SK-N-SH (cell line): ENCODE data around the gene PPP4R2. TPM values are rescaled to one million over a fixed set of nuclear protein-coding genes. Genes with fewer than 3 reads are reported as not detected.

Experiments
- CTCF ChIA-PET: fragments of 300-600, 350-600 bp; formaldehyde crosslinking; extraction: SDS; loops from one replicate; lab custom pipeline; 2021; lab: Yijun Ruan, JAX
- POLR2A ChIA-PET: fragments of 350-600 bp; sonication (Branson Sonifier 250); formaldehyde crosslinking; extraction: SDS; loops from one replicate; lab custom pipeline; 2020; ENCODE audit warnings: antibody characterized with exemption, inconsistent platforms; lab: Yijun Ruan, JAX
- DNase-seq: peaks from one replicate; pipeline ENCODE4 v3.0.0; 2012
- H2AFZ ChIP-seq: fragments of 200-600 bp; sonication (generic); 2 replicates; pipeline ENCODE4 v1.8.1; 2016; ENCODE audit warnings: antibody characterized with exemption, mild to moderate bottlenecking, low read depth
- H3F3A ChIP-seq: fragments of 200-600 bp; sonication (generic); replicated peaks from 2 replicates; pipeline ENCODE3; 2016; ENCODE audit warnings: antibody characterized with exemption, mild to moderate bottlenecking; ENCODE audit not compliant: insufficient read depth
- H3K27ac ChIP-seq, 2 experiments: fragments of 200-500 bp in 1 of 2; fragments of 200-600 bp in 1 of 2; sonication (Bioruptor generic) in 1 of 2; sonication (generic), shearing (Covaris generic) in 1 of 2; 2 replicates each; pipeline versions ENCODE4 v1.5.1 to v1.6.1; 2014 to 2016; ENCODE audit warnings: low read depth in 2 of 2, inconsistent platforms in 1 of 2, low read length in 1 of 2, mild to moderate bottlenecking in 1 of 2, mixed read lengths in 1 of 2
- H3K27me3 ChIP-seq: fragments of 200-600 bp; sonication (generic), shearing (Covaris generic); 2 replicates; pipeline ENCODE4 v1.6.1; 2016; ENCODE audit warnings: mixed run types; ENCODE audit not compliant: insufficient read depth
- H3K36me3 ChIP-seq, 2 experiments: fragments of 200-500 bp in 1 of 2; fragments of 200-600 bp in 1 of 2; sonication (Bioruptor generic) in 1 of 2; sonication (generic) in 1 of 2; replicated peaks in 1 of 2; 2 replicates each; pipeline versions ENCODE3 to v1.5.1; 2014 to 2016; ENCODE audit warnings: low read length in 1 of 2, mild to moderate bottlenecking in 1 of 2; ENCODE audit not compliant: insufficient read depth in 2 of 2, control insufficient read depth in 1 of 2
- H3K4me1 ChIP-seq, 2 experiments: fragments of 200-500 bp in 1 of 2; fragments of 200-600 bp in 1 of 2; sonication (Bioruptor generic) in 1 of 2; sonication (generic), shearing (Covaris generic) in 1 of 2; 2 replicates each; pipeline versions ENCODE4 v1.5.1 to v1.6.1; 2014 to 2016; ENCODE audit warnings: low read depth in 1 of 2, low read length in 1 of 2, mixed run types in 1 of 2; ENCODE audit not compliant: insufficient read depth in 2 of 2, control insufficient read depth in 1 of 2
- H3K4me2 ChIP-seq: fragments of 200-600 bp; sonication (generic), shearing (Covaris generic); 2 replicates; pipeline ENCODE4 v1.6.1; 2017; ENCODE audit warnings: mixed run types
- H3K4me3 ChIP-seq, 2 experiments: fragments of 200-500 bp in 1 of 2; fragments of 200-600 bp in 1 of 2; sonication (Bioruptor generic) in 1 of 2; sonication (generic), shearing (Covaris generic) in 1 of 2; 2 replicates each; pipeline versions ENCODE4 v1.5.1 to v1.8.1; 2014 to 2016; ENCODE audit warnings: low read depth in 2 of 2, inconsistent platforms in 1 of 2, low read length in 1 of 2, mild to moderate bottlenecking in 1 of 2, mixed read lengths in 1 of 2, moderate library complexity in 1 of 2
- H3K79me2 ChIP-seq: fragments of 200-600 bp; sonication (generic); 2 replicates; pipeline ENCODE4 v1.8.1; 2017; ENCODE audit warnings: mild to moderate bottlenecking; ENCODE audit not compliant: insufficient read depth
- H3K9ac ChIP-seq: fragments of 200-600 bp; sonication (generic); 2 replicates; pipeline ENCODE4 v1.6.1; 2017; ENCODE audit warnings: mixed run types
- H3K9me2 ChIP-seq: fragments of 200-600 bp; sonication (generic); 2 replicates; pipeline ENCODE4 v1.6.1; 2017; ENCODE audit warnings: mixed run types
- H3K9me3 ChIP-seq: fragments of 200-600 bp; sonication (generic); 2 replicates; pipeline ENCODE4 v1.6.1; 2017; ENCODE audit warnings: mixed run types, mild to moderate bottlenecking, moderate library complexity
- H4K20me1 ChIP-seq: fragments of 200-600 bp; sonication (generic); 2 replicates; pipeline ENCODE4 v1.6.1; 2017; ENCODE audit warnings: mild to moderate bottlenecking, mixed run types; ENCODE audit not compliant: insufficient read depth
- CTCF ChIP-seq: fragments of 200-600 bp; sonication (generic); IDR thresholded peaks from 2 replicates; pipeline ENCODE4 v1.6.1; 2017; ENCODE audit warnings: antibody characterized with exemption, mild to moderate bottlenecking, moderate library complexity
- EZH2phosphoT487 ChIP-seq: fragments of 200-600 bp; sonication (generic); IDR thresholded peaks from 2 replicates; pipeline ENCODE4 v1.6.1; 2017; ENCODE audit warnings: low read depth, mixed run types, mild to moderate bottlenecking, antibody characterized with exemption, moderate library complexity, borderline replicate concordance
- FOXM1 ChIP-seq: IDR thresholded peaks from 2 replicates; pipeline ENCODE4 v1.4.0; 2012; ENCODE audit warnings: low read depth, mild to moderate bottlenecking
- GABPA ChIP-seq: IDR thresholded peaks from 2 replicates; pipeline ENCODE4 v1.4.0; 2012; ENCODE audit warnings: low read depth, mild to moderate bottlenecking
- MAX ChIP-seq: IDR thresholded peaks from 2 replicates; pipeline ENCODE4 v1.4.0; 2012; ENCODE audit warnings: low read depth
- REST ChIP-seq: IDR thresholded peaks from 2 replicates; pipeline ENCODE4 v1.6.1; 2012; ENCODE audit warnings: mild to moderate bottlenecking, low read depth, low read length, moderate library complexity
- RXRA ChIP-seq: IDR thresholded peaks from 2 replicates; pipeline ENCODE4 v1.4.0; 2012; ENCODE audit warnings: low read depth, mild to moderate bottlenecking, borderline replicate concordance
- SMC3 ChIP-seq: IDR thresholded peaks from 2 replicates; pipeline ENCODE4 v1.6.1; 2012; ENCODE audit warnings: low read depth, low read length, improper control_type of control experiment
- TAF1 ChIP-seq: IDR thresholded peaks from 2 replicates; pipeline ENCODE4 v1.6.1; 2012; ENCODE audit warnings: low read depth, mild to moderate bottlenecking, low read length, moderate library complexity, borderline replicate concordance
- TCF12 ChIP-seq: IDR thresholded peaks from 2 replicates; pipeline ENCODE4 v1.4.0; 2012
- YY1 ChIP-seq: IDR thresholded peaks from 2 replicates; pipeline ENCODE4 v1.4.0; 2012; ENCODE audit warnings: low read depth, mild to moderate bottlenecking
- WGBS: methylation state at CpG from one replicate; pipeline ENCODE4 v1.1.6; 2017; ENCODE audit warnings: low lambda C conversion rate; 5-methylcytosine and 5-hydroxymethylcytosine counted together
- polyA plus RNA-seq, 3 experiments: library from polyadenylated mRNA; depleted of rRNA; stranded (reverse); fragments of >200 nt; gene quantifications; 2 replicates each; pipeline ENCODE4 v1.2.3, GENCODE V29; 2012
- TF ChIP-seq, protein P1 (sequence below): fragments of 150-350 bp; IDR thresholded peaks from 2 replicates; pipeline ENCODE4 v1.6.1; 2017; ENCODE audit warnings: antibody characterized with exemption, low read length, low read depth, borderline replicate concordance

PPP4R2 gene
- polyA plus RNA-seq, 1 of the 3 experiments (the other 2 are of a cell fraction): 8.9 TPM

DNA sequence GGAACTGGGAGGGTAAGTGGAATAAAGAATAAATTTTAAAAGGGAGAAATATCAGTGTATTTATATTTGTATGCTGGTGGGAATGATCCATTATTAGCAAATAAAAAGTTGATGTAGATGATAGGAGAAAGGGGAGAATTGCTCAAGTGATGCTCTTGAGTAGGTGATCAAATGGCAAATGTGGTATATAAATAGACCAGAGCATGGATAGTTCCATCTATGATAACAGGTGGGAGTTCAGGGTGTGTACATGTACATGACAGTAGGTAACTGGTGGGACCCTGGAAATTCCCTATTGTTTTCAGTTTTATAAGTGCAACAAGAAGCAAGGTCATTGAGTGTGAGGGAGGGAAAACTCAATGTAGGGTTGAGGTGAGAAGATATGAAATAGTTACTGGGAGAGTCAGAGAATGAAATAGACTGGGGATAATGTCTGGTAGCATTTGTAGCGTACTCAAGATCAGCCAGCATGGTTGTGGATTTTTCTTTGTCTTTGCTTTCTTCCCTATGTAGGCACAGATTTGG, 33.5 kb downstream of the PPP4R2 start (continued):
- no peak for TF ChIP-seq EZH2phosphoT487
- no peak for TF ChIP-seq TAF1
- no peak for TF ChIP-seq MAX

DNA sequence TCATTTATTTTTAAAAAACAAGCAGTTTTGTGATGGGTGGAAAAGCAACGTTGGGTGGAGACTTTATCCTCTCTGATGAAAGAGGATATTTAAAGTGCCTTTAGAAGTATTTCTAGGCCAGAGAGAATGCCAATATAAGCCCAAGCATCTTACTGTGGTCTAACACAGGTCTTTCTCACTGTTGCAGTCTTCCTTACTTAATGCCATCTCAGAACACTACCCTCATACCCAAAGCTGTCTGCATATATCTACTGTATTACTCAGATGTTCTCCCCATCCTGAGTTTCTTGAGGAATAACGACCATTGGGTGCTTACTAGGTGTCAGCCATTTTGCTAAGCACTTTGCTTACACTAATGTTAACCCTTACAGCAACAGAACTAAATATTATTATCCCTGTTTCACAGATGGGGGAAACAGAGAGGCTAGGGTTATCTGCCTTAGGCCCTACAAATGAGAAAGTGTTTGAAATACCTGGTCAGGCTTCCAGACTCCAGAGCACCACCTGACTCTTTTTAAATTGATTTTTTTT, 35.0 kb downstream of the PPP4R2 start:
- Histone ChIP-seq H2AFZ (no peak overlapping the region), H3K9ac (no peak overlapping the region), H3K4me1 (peaks cover 5 to 9% of the 10 kb centered on the region in 2 experiments; a peak in 3 of 4 replicates), H3K36me3 (peaks cover 0 to 8% of the 10 kb centered on the region in 2 experiments), H3K9me2 (no peaks in the 10 kb centered on the region), H3K79me2 (peaks cover 100% of the 10 kb centered on the region), H3K27ac (no peak overlapping the region), H4K20me1 (peaks cover 99% of the 10 kb centered on the region), H3K4me2 (no peak overlapping the region), H3K27me3 (no peaks in the 10 kb centered on the region), H3F3A (peaks cover 38% of the 10 kb centered on the region), H3K9me3 (no peaks in the 10 kb centered on the region), H3K4me3 (no peak overlapping the region)
- ChIA-PET POLR2A (no interaction called here), CTCF (interaction anchor here (1.3 kb wide), 1 partner anchor 25 kb away, joined by 5 read pairs; no protein-coding TSS in a partner anchor)
- TF ChIP-seq GABPA (no peak), YY1 (no peak), CTCF (no peak)
- WGBS: 56% methylated on average over 2 of the region's 2 CpGs
- DNase-seq: no peak

DNA sequence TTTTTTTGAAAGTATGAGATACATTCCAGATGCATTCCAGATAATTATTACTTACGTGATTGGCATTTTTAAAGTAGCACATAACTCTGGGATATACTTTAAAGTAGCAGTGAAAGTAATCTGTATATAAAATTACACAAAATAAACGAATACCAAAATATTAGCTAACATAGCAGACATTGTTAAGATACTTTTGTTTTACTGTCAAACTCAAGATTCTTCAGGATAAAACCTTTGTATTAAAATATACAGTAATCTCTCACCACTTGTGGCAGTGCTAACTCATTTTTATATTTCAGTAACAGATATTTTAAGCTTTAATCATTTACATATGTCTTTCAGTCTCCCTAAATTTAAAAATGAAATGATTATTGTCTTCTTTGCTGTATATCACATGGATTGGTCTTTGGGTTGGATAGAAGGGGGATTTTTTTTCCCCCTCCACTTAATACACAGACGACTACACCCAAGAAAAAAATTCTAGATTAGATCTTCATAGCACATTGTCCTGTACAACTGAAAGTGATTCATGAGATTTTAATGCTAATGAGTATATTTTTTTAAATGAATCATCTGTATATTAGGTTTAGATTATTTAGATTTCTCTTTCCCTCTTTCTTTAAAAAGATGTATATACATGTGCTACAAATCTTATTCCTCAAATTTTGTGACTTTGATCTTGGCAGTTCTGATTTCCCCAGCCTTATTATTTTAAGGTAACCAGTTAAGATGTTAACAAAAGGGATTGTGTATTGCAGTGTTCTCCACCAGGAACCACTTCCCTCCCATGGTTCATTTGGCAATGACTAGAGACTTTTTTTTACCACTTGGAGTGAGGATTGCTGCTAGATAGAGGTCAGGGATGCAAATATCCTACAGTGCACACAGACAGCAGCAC, 40.3 kb downstream of the PPP4R2 start:
- H3F3A ChIP-seq: peaks cover 45% of the 10 kb centered on the region
- H3K27ac ChIP-seq: peak overlapping the region; percentile 36 to 81; a peak in 3 of 4 replicates
- peaks cover 94% of the 10 kb centered on the region for H3K79me2 ChIP-seq
- H4K20me1 ChIP-seq: peaks cover 99% of the 10 kb centered on the region
- H3K9ac ChIP-seq: peak overlapping the region; percentile 35; the same call in 1 of the 2 replicates
- DNase-seq: no peak
- no peaks in the 10 kb centered on the region for H3K9me2 ChIP-seq
- no peaks in the 10 kb centered on the region for H3K27me3 ChIP-seq
- H3K4me2 ChIP-seq: peak overlapping the region; percentile 61
- WGBS: 20% methylated on average over 3 of the region's 3 CpGs
- 0 out of 4 replicates have a peak overlapping the region, but pooled peaks of 1 of the 2 experiments have one; percentile 11 for H3K4me3 ChIP-seq
- no peaks in the 10 kb centered on the region for H3K9me3 ChIP-seq
- POLR2A ChIA-PET: no interaction called here
- no peaks in the 10 kb centered on the region for H3K36me3 ChIP-seq
- H2AFZ ChIP-seq: no peak overlapping the region
- CTCF ChIA-PET: interaction anchor here (1.2 to 3.9 kb wide), 2 partner anchors 9 to 20 kb away, joined by 5 to 18 read pairs; no protein-coding TSS in a partner anchor
- H3K4me1 ChIP-seq: peaks cover 2 to 10% of the 10 kb centered on the region in 2 experiments; a peak in 3 of 4 replicates
- no peak for TF ChIP-seq REST
- TF ChIP-seq TAF1: no peak
- TF ChIP-seq, protein P1, sequence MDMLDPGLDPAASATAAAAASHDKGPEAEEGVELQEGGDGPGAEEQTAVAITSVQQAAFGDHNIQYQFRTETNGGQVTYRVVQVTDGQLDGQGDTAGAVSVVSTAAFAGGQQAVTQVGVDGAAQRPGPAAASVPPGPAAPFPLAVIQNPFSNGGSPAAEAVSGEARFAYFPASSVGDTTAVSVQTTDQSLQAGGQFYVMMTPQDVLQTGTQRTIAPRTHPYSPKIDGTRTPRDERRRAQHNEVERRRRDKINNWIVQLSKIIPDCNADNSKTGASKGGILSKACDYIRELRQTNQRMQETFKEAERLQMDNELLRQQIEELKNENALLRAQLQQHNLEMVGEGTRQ: no peak
- peak; percentile 19; the same call in 1 of the 2 replicates for TF ChIP-seq TCF12
- TF ChIP-seq FOXM1: no peak
- no peak for TF ChIP-seq SMC3
- TF ChIP-seq MAX: no peak
- TF ChIP-seq RXRA: no peak
